Measurements from ENCODE around the gene RTN3.

Gene RTN3

GRCh38 chr11:63738720-63739360 is 57.5 kb downstream of the RTN3 start:
- peak; percentile 73 to 88 for DNase-seq

- peak; percentile 34 to 59 for DNase-seq
These were observed 64.2 kb downstream of the RTN3 start for GRCh38 chr11:63745304-63746170.

GRCh38 chr11:63747011-63747410 is 65.7 kb downstream of the RTN3 start:
- no peak for DNase-seq

GRCh38 chr11:63749624-63750023 is 68.3 kb downstream of the RTN3 start:
- no peak for DNase-seq

- no peak for DNase-seq
These were observed 75.8 kb downstream of the RTN3 start for GRCh38 chr11:63756919-63757761.

- DNase-seq, result no peak
These were observed 79.3 kb downstream of the RTN3 start for GRCh38 chr11:63760487-63761079.

GRCh38 chr11:63761188-63761587 is 79.9 kb downstream of the RTN3 start:
- no peak for DNase-seq

GRCh38 chr11:63761931-63762653 is 80.8 kb downstream of the RTN3 start:
- no peak for DNase-seq

GRCh38 chr11:63762654-63763495 is 81.6 kb downstream of the RTN3 start:
- no peak for DNase-seq

GRCh38 chr11:63763496-63764339 is 82.4 kb downstream of the RTN3 start:
- DNase-seq, result no peak

- no peak for DNase-seq
These were observed 83.0 kb downstream of the RTN3 start for GRCh38 chr11:63764340-63764678.

- no peak for DNase-seq
These were observed 83.7 kb downstream of the RTN3 start for GRCh38 chr11:63764679-63765647.

GRCh38 chr11:63765688-63766241 is 84.5 kb downstream of the RTN3 start:
- DNase-seq, result no peak

- no peak for DNase-seq
These were observed 85.4 kb downstream of the RTN3 start for GRCh38 chr11:63766531-63767235.

GRCh38 chr11:63767267-63767564 is 85.9 kb downstream of the RTN3 start:
- DNase-seq, result no peak

GRCh38 chr11:63767565-63768236 is 86.4 kb downstream of the RTN3 start:
- DNase-seq, result peak; percentile 66 to 85

- peak; percentile 27 to 45 for DNase-seq
These were observed 87.1 kb downstream of the RTN3 start, which contains the start of gene ZFTA for GRCh38 chr11:63768237-63769041. ZFTA (minus strand) TSS chr11:63768775; CDS start chr11:63768622, 153 bp downstream.
